CD14-positive monocyte (primary cell): ENCODE results near the gene WWTR1. TPM values are rescaled to one million over a fixed set of nuclear protein-coding genes. Genes with fewer than 3 reads are reported as not detected.

ENCODE experiments used
- DNase-seq, 3 donors: peaks; one replicate each; pipeline ENCODE4 v3.0.0-alpha.2; 2011 to 2022
- H2AFZ ChIP-seq: 2 replicates; pipeline ENCODE4 v1.6.0; 2012; ENCODE audit warnings: mild to moderate bottlenecking, low read depth, low read length, inconsistent platforms; ENCODE audit not compliant: insufficient read depth, poor library complexity, severe bottlenecking
- H3K27ac ChIP-seq, 2 donors: 1 replicate in 1 of 2; 2 replicates in 1 of 2; pipeline ENCODE4 v1.5.1; 2012 to 2013; ENCODE audit warnings: low read length in 2 of 2, control low read depth in 1 of 2, inconsistent platforms in 1 of 2, low read depth in 1 of 2, mild to moderate bottlenecking in 1 of 2
- H3K27me3 ChIP-seq, 2 donors: one replicate each; pipeline versions ENCODE4 v1.6.0 to v1.6.1; 2011 to 2013; ENCODE audit warnings: low read length in 2 of 2; ENCODE audit not compliant: control insufficient read depth in 2 of 2, insufficient read depth in 2 of 2
- H3K36me3 ChIP-seq, 2 donors: replicated peaks in 1 of 2; 1 replicate in 1 of 2; 2 replicates in 1 of 2; pipeline versions ENCODE4 v1.5.1 to v1.6.1; 2012 to 2013; ENCODE audit warnings: low read length in 2 of 2, control low read depth in 1 of 2, inconsistent platforms in 1 of 2, mild to moderate bottlenecking in 1 of 2; ENCODE audit not compliant: insufficient read depth in 2 of 2, control insufficient read depth in 1 of 2
- H3K4me1 ChIP-seq, 2 donors: 1 replicate in 1 of 2; 2 replicates in 1 of 2; pipeline versions ENCODE4 v1.5.1 to v1.6.1; 2012 to 2013; ENCODE audit warnings: low read length in 2 of 2, control low read depth in 1 of 2, inconsistent platforms in 1 of 2, mild to moderate bottlenecking in 1 of 2, moderate library complexity in 1 of 2; ENCODE audit not compliant: insufficient read depth in 2 of 2, control insufficient read depth in 1 of 2
- H3K4me2 ChIP-seq: replicated peaks from 2 replicates; pipeline ENCODE3; 2012; ENCODE audit warnings: low read length, moderate library complexity, mild to moderate bottlenecking; ENCODE audit not compliant: poor library complexity, severe bottlenecking; ENCODE audit errors: extremely low read depth
- H3K4me3 ChIP-seq, 3 experiments: fragments of 200-600 bp in 1 of 3; sonication (generic) in 1 of 3; replicated peaks in 1 of 3; 1 replicate in 2 of 3; 2 replicates in 1 of 3; pipeline ENCODE4 v1.5.1; 2011 to 2013; ENCODE audit warnings: low read length in 3 of 3, mild to moderate bottlenecking in 3 of 3, control low read depth in 2 of 3, low read depth in 2 of 3, inconsistent platforms in 1 of 3, moderate library complexity in 1 of 3
- H3K79me2 ChIP-seq: 2 replicates; pipeline ENCODE4 v1.6.0; 2012; ENCODE audit warnings: mild to moderate bottlenecking, control low read depth, inconsistent platforms, low read length, moderate library complexity; ENCODE audit not compliant: insufficient read depth
- H3K9ac ChIP-seq: 2 replicates; pipeline ENCODE4 v1.6.0; 2017; ENCODE audit warnings: low read length, mild to moderate bottlenecking; ENCODE audit not compliant: insufficient read depth, poor library complexity, severe bottlenecking
- H3K9me3 ChIP-seq, 2 donors: replicated peaks in 1 of 2; 1 replicate in 1 of 2; 2 replicates in 1 of 2; pipeline versions ENCODE4 v1.5.1 to v1.6.1; 2012 to 2013; ENCODE audit warnings: low read length in 2 of 2, control low read depth in 1 of 2; ENCODE audit not compliant: control insufficient read depth in 1 of 2, insufficient read depth in 1 of 2
- H4K20me1 ChIP-seq: 2 replicates; pipeline ENCODE4 v1.6.0; 2012; ENCODE audit warnings: mild to moderate bottlenecking, low read length, control low read depth, moderate library complexity; ENCODE audit not compliant: insufficient read depth
- H3K27ac Mint-ChIP-seq, 7 donors: one replicate each; pipeline ENCODE4 v1.8.0; 2020; ENCODE audit warnings: mild to moderate bottlenecking in 7 of 7, mixed read lengths in 7 of 7, moderate library complexity in 6 of 7, inconsistent platforms in 2 of 7
- H3K27me3 Mint-ChIP-seq, 3 donors: one replicate each; pipeline ENCODE4 v1.8.0; 2021 to 2022; ENCODE audit warnings: low read depth in 3 of 3, mild to moderate bottlenecking in 3 of 3, mixed read lengths in 3 of 3, moderate library complexity in 3 of 3, inconsistent platforms in 1 of 3
- H3K36me3 Mint-ChIP-seq, 2 donors: one replicate each; pipeline ENCODE4 v1.8.0; 2020; ENCODE audit warnings: mixed read lengths in 2 of 2, inconsistent platforms in 1 of 2, mild to moderate bottlenecking in 1 of 2
- H3K4me1 Mint-ChIP-seq: one replicate; pipeline ENCODE4 v1.8.0; 2020; ENCODE audit warnings: mild to moderate bottlenecking, mixed read lengths
- H3K4me3 Mint-ChIP-seq, 2 donors: one replicate each; pipeline ENCODE4 v1.8.0; 2020; ENCODE audit warnings: mild to moderate bottlenecking in 2 of 2, mixed read lengths in 2 of 2, moderate library complexity in 1 of 2
- H3K9me3 Mint-ChIP-seq, 7 donors: one replicate each; pipeline ENCODE4 v1.8.0; 2020 to 2022; ENCODE audit warnings: mixed read lengths in 7 of 7, mild to moderate bottlenecking in 6 of 7, moderate library complexity in 6 of 7, inconsistent platforms in 2 of 7
- CTCF ChIP-seq: fragments of 200-600 bp; IDR thresholded peaks from one replicate; pipeline ENCODE4 v1.8.0; 2022; ENCODE audit warnings: antibody characterized with exemption, mild to moderate bottlenecking
- WGBS: methylation state at CpG from one replicate; pipeline ENCODE4 v1.1.5; 2013; ENCODE audit warnings: missing lambda C conversion rate; ENCODE audit not compliant: insufficient coverage; 5-methylcytosine and 5-hydroxymethylcytosine counted together
- intact Hi-C, 2 donors: fragments of 100-400 bp; cut with micrococcal nuclease; formaldehyde crosslinking; loops; one replicate each; pipeline versions ENCODE4 v1.15.0 to v1.15.1; 2023
- polyA plus RNA-seq, 3 donors: library from polyadenylated mRNA; depleted of rRNA in 1 of 3; unstranded in 2 of 3; stranded (reverse) in 1 of 3; fragments of 300-500 nt in 2 of 3; fragments of >200 nt in 1 of 3; fragmentation: Illumina TruSeq in 2 of 3; gene quantifications; 1 replicate in 2 of 3; 2 replicates in 1 of 3; pipeline ENCODE4 v1.2.3, GENCODE V29; 2012 to 2021

The WWTR1 gene
- polyA plus RNA-seq, 3 donors = not detected

- H4K20me1 ChIP-seq = no peaks in the 10 kb centered on the region
- Mint-ChIP-seq H3K36me3 (no peaks in the 10 kb centered on the region), H3K4me3 (peak overlapping the region in 1 of 2 donors; percentile 55), H3K9me3 (peaks cover 0 to 17% (median 8%) of the 10 kb centered on the region in 7 donors), H3K4me1 (peaks cover 25% of the 10 kb centered on the region), H3K27ac (no peak overlapping the region), H3K27me3 (peaks cover 83 to 95% (median 91%) of the 10 kb centered on the region in 3 donors)
- no peak overlapping the region for H2AFZ ChIP-seq
- no peaks in the 10 kb centered on the region for H3K36me3 ChIP-seq
- TF ChIP-seq CTCF = no peak
- H3K9me3 ChIP-seq = peaks cover 0 to 15% of the 10 kb centered on the region in 2 donors
- intact Hi-C loops = no loop called here
- no peaks in the 10 kb centered on the region for H3K79me2 ChIP-seq
- H3K4me1 ChIP-seq = peaks cover 13 to 19% of the 10 kb centered on the region in 2 donors
- no peak overlapping the region for H3K27ac ChIP-seq
- no CpG with 5 or more reads among the region's 1 CpG for WGBS
- H3K4me2 ChIP-seq = no peak overlapping the region
- H3K27me3 ChIP-seq = peaks cover 85 to 96% of the 10 kb centered on the region in 2 donors
- DNase-seq = no peak
- H3K9ac ChIP-seq = no peak overlapping the region
- H3K4me3 ChIP-seq = no peak overlapping the region
Observed at GRCh38 chr3:149620291-149621020, 37.4 kb downstream of the WWTR1 start.

GRCh38 chr3:149619136-149619535 is 38.7 kb downstream of the WWTR1 start:
- peaks cover 90 to 96% of the 10 kb centered on the region in 2 donors for H3K27me3 ChIP-seq
- intact Hi-C loops = no loop called here
- H2AFZ ChIP-seq = no peak overlapping the region
- no peak for TF ChIP-seq CTCF
- H3K27me3 Mint-ChIP-seq = peaks cover 85 to 95% (median 91%) of the 10 kb centered on the region in 3 donors
- no peak overlapping the region for H3K9ac ChIP-seq
- H3K9me3 Mint-ChIP-seq = peaks cover 0 to 15% (median 9%) of the 10 kb centered on the region in 7 donors
- no peak overlapping the region for H3K27ac ChIP-seq
- no peaks in the 10 kb centered on the region for H3K79me2 ChIP-seq
- no peak overlapping the region for H3K4me3 ChIP-seq
- H3K9me3 ChIP-seq = peaks cover 0 to 15% of the 10 kb centered on the region in 2 donors
- peak overlapping the region in 1 of 2 donors; percentile 67 for H3K4me3 Mint-ChIP-seq
- no peak for DNase-seq
- peaks cover 22% of the 10 kb centered on the region for H3K4me1 Mint-ChIP-seq
- H3K4me1 ChIP-seq = peaks cover 13 to 19% of the 10 kb centered on the region in 2 donors
- H3K36me3 Mint-ChIP-seq = no peaks in the 10 kb centered on the region
- no peak overlapping the region for H3K27ac Mint-ChIP-seq
- H4K20me1 ChIP-seq = no peaks in the 10 kb centered on the region
- H3K4me2 ChIP-seq = no peak overlapping the region
- no peaks in the 10 kb centered on the region for H3K36me3 ChIP-seq
- WGBS = no CpG with 5 or more reads among the region's 4 CpGs
